Transverse colon (tissue), 4 donors: Measurements from ENCODE around the gene LMBR1. TPM values are rescaled to one million over a fixed set of nuclear protein-coding genes. Genes with fewer than 3 reads are reported as not detected.

Experiments used
- DNase-seq: peaks from one replicate; pipeline ENCODE4 v3.0.0-alpha.2; 2019
- H3K27ac ChIP-seq, 4 donors: fragments of 200-600 bp; sonication (generic); 2 replicates each; pipeline ENCODE4 v1.5.1; 2016 to 2018; ENCODE audit warnings: inconsistent platforms in 4 of 4
- H3K27me3 ChIP-seq: fragments of 200-600 bp; sonication (generic); 2 replicates; pipeline ENCODE4 v1.5.1; 2017; ENCODE audit warnings: inconsistent platforms
- H3K36me3 ChIP-seq, 4 donors: fragments of 200-600 bp; sonication (generic); 2 replicates each; pipeline ENCODE4 v1.5.1; 2017 to 2019; ENCODE audit warnings: inconsistent platforms in 4 of 4
- H3K4me1 ChIP-seq, 4 donors: fragments of 200-600 bp; sonication (generic); 2 replicates each; pipeline ENCODE4 v1.5.1; 2017 to 2020; ENCODE audit warnings: inconsistent platforms in 4 of 4
- H3K4me3 ChIP-seq, 4 donors: fragments of 200-600 bp; sonication (generic); 1 replicate in 1 of 4; 2 replicates in 3 of 4; pipeline versions ENCODE4 v1.5.1 to v1.6.1; 2017 to 2019; ENCODE audit warnings: inconsistent platforms in 4 of 4
- H3K9me3 ChIP-seq, 2 donors: fragments of 200-600 bp; sonication (generic); 2 replicates each; pipeline ENCODE4 v1.5.1; 2017 to 2019; ENCODE audit warnings: inconsistent platforms in 2 of 2
- CTCF ChIP-seq, 5 experiments: fragments of 200-600 bp in 3 of 5; fragments of 450-650 bp in 2 of 5; sonication (generic) in 3 of 5; IDR thresholded peaks; 1 replicate in 2 of 5; 2 replicates in 3 of 5; pipeline ENCODE4 v1.5.1; 2016 to 2017; ENCODE audit warnings: antibody characterized with exemption in 5 of 5, inconsistent platforms in 3 of 5, mild to moderate bottlenecking in 2 of 5, moderate library complexity in 1 of 5
- EP300 ChIP-seq: sonication (generic); formaldehyde crosslinking; IDR thresholded peaks from one replicate; pipeline ENCODE4 v1.6.1; 2017; ENCODE audit warnings: antibody characterized with exemption, low read depth
- POLR2A ChIP-seq: fragments of 450-650 bp; IDR thresholded peaks from one replicate; pipeline ENCODE4 v1.6.1; 2016; ENCODE audit warnings: antibody characterized with exemption, mild to moderate bottlenecking, moderate library complexity
- POLR2AphosphoS5 ChIP-seq, 3 donors: sonication (generic); formaldehyde crosslinking; IDR thresholded peaks; one replicate each; pipeline ENCODE4 v1.6.1; 2016; ENCODE audit warnings: antibody characterized with exemption in 3 of 3
- WGBS, 2 donors: methylation state at CpG; one replicate each; pipeline ENCODE4 v1.1.5; 2018; ENCODE audit warnings: low coverage in 1 of 2; 5-methylcytosine and 5-hydroxymethylcytosine counted together
- in situ Hi-C, 4 donors: fragments of 200-750 bp; cut with MboI; loops; one replicate each; pipeline versions ENCODE4 v1.15.0 to v1.15.1; 2017; ENCODE audit warnings: low sequenced_read_pairs in 3 of 4, low pct_ligation_motif_present in 1 of 4, low pct_unique_long_range_greater_than_20kb in 1 of 4
- intact Hi-C: fragments of 100-400 bp; cut with DNase I; formaldehyde crosslinking; loops from one replicate; pipeline ENCODE4 v1.15.1; 2023; ENCODE audit warnings: low total_unique reads
- total RNA-seq, 4 donors: library from RNA; depleted of rRNA; stranded (reverse); fragments of >200 nt; gene quantifications; one replicate each; pipeline ENCODE4 v1.1.0, GENCODE V29; 2016

Gene LMBR1
- total RNA-seq, 4 donors from 2014 or later: 16.7 to 78.1 (median 67.4) TPM

- Histone ChIP-seq H3K4me1 (peaks cover 11 to 18% (median 15%) of the 10 kb centered on the region in 4 donors), H3K27ac (no peak overlapping the region), H3K4me3 (no peak overlapping the region), H3K9me3 (no peaks in the 10 kb centered on the region), H3K36me3 (no peaks in the 10 kb centered on the region), H3K27me3 (no peaks in the 10 kb centered on the region)
- in situ Hi-C loops (no loop called here), intact Hi-C loops (no loop called here)
- DNase-seq: no peak
- 92 to 96% methylated on average over 4 of the region's 4 CpGs for WGBS, 2 donors
- TF ChIP-seq CTCF (IDR thresholded peaks at IDR 0.05) (no peak), POLR2A (no peak), EP300 (no peak), POLR2AphosphoS5 (IDR thresholded peaks at IDR 0.05) (no peak)
Observed at GRCh38 chr7:156889746-156890145, 3.2 kb downstream of the LMBR1 start.

- in situ Hi-C loops (no loop called here), intact Hi-C loops (no loop called here)
- Histone ChIP-seq H3K9me3 (no peaks in the 10 kb centered on the region), H3K4me1 (peaks cover 10 to 13% (median 12%) of the 10 kb centered on the region in 4 donors), H3K36me3 (no peaks in the 10 kb centered on the region), H3K27me3 (no peaks in the 10 kb centered on the region), H3K27ac (no peak overlapping the region), H3K4me3 (no peak overlapping the region)
- DNase-seq: no peak
- 91 to 100% methylated on average over 1 of the region's 1 CpG for WGBS, 2 donors
- no peak for TF ChIP-seq POLR2AphosphoS5 (IDR thresholded peaks at IDR 0.05)
- no peak for TF ChIP-seq EP300
- no peak for TF ChIP-seq POLR2A
- TF ChIP-seq CTCF (IDR thresholded peaks at IDR 0.05): no peak
Observed at GRCh38 chr7:156889089-156889488, 3.9 kb downstream of the LMBR1 start.

- DNase-seq: no peak
- H3K27ac ChIP-seq: no peak overlapping the region
Observed at GRCh38 chr7:156886020-156886795, 6.8 kb downstream of the LMBR1 start.

GRCh38 chr7:156881679-156882078, 11.3 kb downstream of the LMBR1 start:
- TF ChIP-seq POLR2AphosphoS5 (IDR thresholded peaks at IDR 0.05) (no peak), CTCF (IDR thresholded peaks at IDR 0.05) (no peak), POLR2A (no peak), EP300 (no peak)
- WGBS, 2 donors: 65 to 86% methylated on average over 1 to 3 of the region's 3 CpGs

More at GRCh38 chr7:156886020-156886795, 6.8 kb downstream of the LMBR1 start:
- WGBS, 2 donors: 89 to 93% methylated on average over 3 to 6 of the region's 6 CpGs
- Histone ChIP-seq H3K36me3 (no peaks in the 10 kb centered on the region), H3K4me1 (peaks cover 0 to under 1% (median under 1%) of the 10 kb centered on the region in 4 donors), H3K4me3 (no peak overlapping the region), H3K9me3 (no peaks in the 10 kb centered on the region), H3K27me3 (no peaks in the 10 kb centered on the region)
- in situ Hi-C loops: no loop called here
- intact Hi-C loops: no loop called here
- TF ChIP-seq EP300 (no peak), CTCF (IDR thresholded peaks at IDR 0.05) (no peak), POLR2A (no peak), POLR2AphosphoS5 (IDR thresholded peaks at IDR 0.05) (no peak)

More at GRCh38 chr7:156881679-156882078, 11.3 kb downstream of the LMBR1 start:
- no peaks in the 10 kb centered on the region for H3K36me3 ChIP-seq
- H3K9me3 ChIP-seq: no peaks in the 10 kb centered on the region
- no peak for DNase-seq
- H3K4me3 ChIP-seq: no peak overlapping the region
- in situ Hi-C loops (no loop called here), intact Hi-C loops (no loop called here)
- H3K4me1 ChIP-seq: no peaks in the 10 kb centered on the region
- no peak overlapping the region for H3K27ac ChIP-seq
- H3K27me3 ChIP-seq: no peaks in the 10 kb centered on the region
